ENCODE results near the gene INPP1.

Gene INPP1

DNA sequence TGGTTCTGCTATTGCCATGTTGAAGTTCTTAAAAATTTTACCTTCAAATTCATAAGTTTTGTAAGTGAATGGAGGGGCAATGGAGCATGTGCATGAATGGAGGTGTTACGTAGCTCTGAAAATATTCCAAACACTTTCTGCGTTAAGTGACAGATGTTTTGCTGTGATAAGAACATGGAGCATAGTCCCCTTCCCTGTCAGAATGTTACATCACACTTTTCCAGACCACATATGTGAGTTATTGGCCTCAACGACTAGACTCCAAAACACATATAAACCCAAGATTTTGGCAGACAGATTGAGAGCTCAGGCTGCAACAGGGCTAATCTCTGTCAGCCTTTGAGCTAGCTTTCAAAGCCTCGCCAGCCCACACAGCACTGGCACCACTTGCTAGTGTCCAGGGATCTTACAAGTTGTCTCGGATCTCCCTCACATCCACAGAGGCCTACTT is 37.6 kb downstream of the INPP1 start:
- Histone ChIP-seq H3K27me3 (ENCODE audit: control insufficient read depth in 1 of 2, insufficient read depth in 2 of 2, low read length in 2 of 2) (no peaks in the 10 kb centered on the region), H3K36me3 (ENCODE audit: control insufficient read depth in 2 of 2, insufficient read depth in 2 of 2, low read length in 2 of 2) (no peaks in the 10 kb centered on the region), H3K4me1 (ENCODE audit: control insufficient read depth, insufficient read depth, low read length) (no peaks in the 10 kb centered on the region), H3K4me3 (ENCODE audit: low read length in 2 of 2) (no peak overlapping the region), H3K9ac (ENCODE audit: low read length in 2 of 2) (no peak overlapping the region), H3K27ac (ENCODE audit: low read length) (no peak overlapping the region), H3K9me3 (ENCODE audit: control insufficient read depth in 2 of 2, low read length in 2 of 2) (no peaks in the 10 kb centered on the region)

DNA sequence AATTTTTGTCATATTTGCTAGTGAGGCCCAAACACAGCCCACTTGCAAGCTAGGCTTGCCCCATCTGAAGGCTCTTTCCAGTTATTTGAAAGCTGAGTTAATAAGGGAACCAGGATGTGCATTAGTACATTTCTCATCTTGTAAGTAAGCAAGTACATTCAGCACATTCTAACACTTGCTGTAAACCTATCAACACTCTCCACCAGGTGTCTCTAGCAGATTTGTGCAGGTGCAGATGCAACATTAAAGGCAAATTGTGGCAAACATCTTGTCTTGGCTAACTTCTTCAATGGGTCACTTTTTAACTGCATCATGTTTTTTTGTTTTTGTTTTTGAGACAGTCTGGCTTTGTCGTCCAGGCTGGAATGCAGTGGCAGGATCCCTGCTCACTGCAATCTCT is 39.5 kb downstream of the INPP1 start:
- Histone ChIP-seq H3K4me1 (ENCODE audit: control insufficient read depth, insufficient read depth, low read length) (no peaks in the 10 kb centered on the region), H3K27ac (ENCODE audit: low read length) (no peak overlapping the region), H3K9me3 (ENCODE audit: control insufficient read depth in 2 of 2, low read length in 2 of 2) (no peaks in the 10 kb centered on the region), H3K27me3 (ENCODE audit: control insufficient read depth in 1 of 2, insufficient read depth in 2 of 2, low read length in 2 of 2) (no peaks in the 10 kb centered on the region), H3K36me3 (ENCODE audit: control insufficient read depth in 2 of 2, insufficient read depth in 2 of 2, low read length in 2 of 2) (no peaks in the 10 kb centered on the region), H3K9ac (ENCODE audit: low read length in 2 of 2) (no peak overlapping the region), H3K4me3 (ENCODE audit: low read length in 2 of 2) (no peak overlapping the region)

DNA sequence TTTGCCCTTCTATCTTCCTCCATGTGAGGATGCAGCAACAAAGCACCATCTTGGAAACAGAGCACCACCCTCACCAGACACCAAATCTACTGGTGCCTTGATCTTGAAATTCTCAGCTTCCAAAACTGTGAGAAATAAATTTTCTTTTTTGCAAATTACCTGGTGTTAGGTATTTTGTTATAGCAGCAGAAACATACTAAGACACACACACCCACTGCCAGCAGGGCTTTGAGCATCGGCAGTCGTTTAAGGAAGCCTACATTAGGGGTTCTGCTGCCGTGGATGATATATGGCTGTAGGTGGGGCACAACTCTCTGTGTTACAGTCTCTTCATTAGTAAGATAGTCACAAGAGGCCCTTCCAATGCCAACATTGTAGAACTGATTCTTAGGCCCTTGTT is 44.0 kb downstream of the INPP1 start:
- Histone ChIP-seq H3K36me3 (ENCODE audit: control insufficient read depth in 2 of 2, insufficient read depth in 2 of 2, low read length in 2 of 2) (no peaks in the 10 kb centered on the region), H3K27ac (ENCODE audit: low read length) (no peak overlapping the region), H3K4me3 (ENCODE audit: low read length in 2 of 2) (no peak overlapping the region), H3K9me3 (ENCODE audit: control insufficient read depth in 2 of 2, low read length in 2 of 2) (no peaks in the 10 kb centered on the region), H3K9ac (ENCODE audit: low read length in 2 of 2) (no peak overlapping the region), H3K27me3 (ENCODE audit: control insufficient read depth in 1 of 2, insufficient read depth in 2 of 2, low read length in 2 of 2) (no peaks in the 10 kb centered on the region), H3K4me1 (ENCODE audit: control insufficient read depth, insufficient read depth, low read length) (no peaks in the 10 kb centered on the region)

DNA sequence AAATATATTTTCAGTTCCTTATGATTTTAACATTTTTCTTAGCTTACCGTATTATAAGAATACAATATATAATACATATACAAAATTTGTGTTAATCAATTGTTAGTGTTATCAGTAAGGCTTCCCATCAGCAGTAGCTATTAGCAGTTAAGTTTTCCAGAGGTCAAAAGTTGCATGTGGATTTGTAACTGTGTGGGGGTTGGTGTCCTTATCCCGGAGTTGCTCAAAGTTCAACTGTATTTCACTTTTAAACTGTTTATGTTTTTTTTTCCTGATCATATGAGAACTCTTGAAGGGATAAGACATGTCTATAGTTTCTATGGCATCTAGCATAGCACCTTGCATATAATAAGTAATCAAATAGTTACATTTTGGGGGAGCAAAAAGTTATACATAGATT is 52.9 kb downstream of the INPP1 start:
- Histone ChIP-seq H3K9me3 (ENCODE audit: control insufficient read depth in 2 of 2, low read length in 2 of 2) (no peaks in the 10 kb centered on the region), H3K36me3 (ENCODE audit: control insufficient read depth in 2 of 2, insufficient read depth in 2 of 2, low read length in 2 of 2) (no peaks in the 10 kb centered on the region), H3K27ac (ENCODE audit: low read length) (no peak overlapping the region), H3K4me3 (ENCODE audit: low read length in 2 of 2) (no peak overlapping the region), H3K4me1 (ENCODE audit: control insufficient read depth, insufficient read depth, low read length) (no peaks in the 10 kb centered on the region), H3K9ac (ENCODE audit: low read length in 2 of 2) (no peak overlapping the region), H3K27me3 (ENCODE audit: control insufficient read depth in 1 of 2, insufficient read depth in 2 of 2, low read length in 2 of 2) (no peaks in the 10 kb centered on the region)

DNA sequence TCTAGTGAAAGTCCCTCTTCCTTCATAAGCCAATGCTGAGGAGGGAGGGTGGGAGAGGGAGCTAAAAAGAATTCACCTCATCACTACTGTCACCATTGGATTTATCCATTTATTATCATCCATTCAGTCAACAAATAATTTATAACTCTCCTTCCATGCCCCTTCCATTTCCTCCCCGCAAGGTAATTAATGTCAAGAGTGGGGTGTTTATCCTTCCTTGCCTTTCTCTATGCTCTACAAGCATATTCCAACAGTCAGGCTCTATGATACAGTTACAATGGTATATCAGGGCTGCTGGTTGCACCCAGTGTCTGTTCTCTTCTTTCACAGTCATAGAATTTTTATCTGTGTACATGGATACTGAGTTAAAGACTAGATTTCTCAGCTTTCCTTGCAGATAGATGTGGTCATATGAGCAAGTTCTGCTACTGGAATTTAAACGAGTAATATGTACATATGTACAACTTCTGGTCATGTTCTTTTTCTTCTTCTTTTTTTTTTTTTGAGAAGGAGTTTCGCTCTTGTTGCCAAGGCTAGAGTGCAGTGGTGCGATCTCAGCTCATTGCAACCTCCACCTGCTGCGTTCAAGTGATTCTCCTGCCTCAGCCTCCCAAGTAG is 59.7 kb downstream of the INPP1 start:
- Histone ChIP-seq H3K27me3 (ENCODE audit: control insufficient read depth in 1 of 2, insufficient read depth in 2 of 2, low read length in 2 of 2) (no peaks in the 10 kb centered on the region), H3K27ac (ENCODE audit: low read length) (no peak overlapping the region), H3K36me3 (ENCODE audit: control insufficient read depth in 2 of 2, insufficient read depth in 2 of 2, low read length in 2 of 2) (no peaks in the 10 kb centered on the region), H3K4me1 (ENCODE audit: control insufficient read depth, insufficient read depth, low read length) (peaks cover 5% of the 10 kb centered on the region), H3K4me3 (ENCODE audit: low read length in 2 of 2) (no peak overlapping the region), H3K9ac (ENCODE audit: low read length in 2 of 2) (no peak overlapping the region), H3K9me3 (ENCODE audit: control insufficient read depth in 2 of 2, low read length in 2 of 2) (no peaks in the 10 kb centered on the region)

DNA sequence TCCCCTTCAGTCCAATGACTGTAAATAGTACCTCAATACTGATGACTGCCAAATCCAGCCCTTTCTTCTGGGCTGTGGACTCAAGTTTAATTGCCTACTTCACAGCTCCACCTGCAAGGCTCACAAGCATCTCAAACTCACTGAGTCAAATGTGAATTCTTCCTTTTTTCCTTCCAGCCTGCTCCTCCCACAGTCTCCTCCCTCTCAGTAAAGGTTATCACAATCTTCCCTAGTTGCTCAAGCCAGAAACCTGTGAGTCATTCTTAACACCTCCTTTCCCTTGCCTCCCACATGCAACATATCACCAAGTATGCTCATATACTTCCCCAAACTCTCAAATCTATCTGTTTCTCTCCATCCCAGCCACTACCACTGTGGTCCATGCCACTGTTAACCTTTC is 61.1 kb downstream of the INPP1 start:
- Histone ChIP-seq H3K27me3 (ENCODE audit: control insufficient read depth in 1 of 2, insufficient read depth in 2 of 2, low read length in 2 of 2) (no peaks in the 10 kb centered on the region), H3K36me3 (ENCODE audit: control insufficient read depth in 2 of 2, insufficient read depth in 2 of 2, low read length in 2 of 2) (no peaks in the 10 kb centered on the region), H3K4me1 (ENCODE audit: control insufficient read depth, insufficient read depth, low read length) (peaks cover 9% of the 10 kb centered on the region), H3K27ac (ENCODE audit: low read length) (no peak overlapping the region), H3K4me3 (ENCODE audit: low read length in 2 of 2) (no peak overlapping the region), H3K9ac (ENCODE audit: low read length in 2 of 2) (no peak overlapping the region), H3K9me3 (ENCODE audit: control insufficient read depth in 2 of 2, low read length in 2 of 2) (no peaks in the 10 kb centered on the region)

DNA sequence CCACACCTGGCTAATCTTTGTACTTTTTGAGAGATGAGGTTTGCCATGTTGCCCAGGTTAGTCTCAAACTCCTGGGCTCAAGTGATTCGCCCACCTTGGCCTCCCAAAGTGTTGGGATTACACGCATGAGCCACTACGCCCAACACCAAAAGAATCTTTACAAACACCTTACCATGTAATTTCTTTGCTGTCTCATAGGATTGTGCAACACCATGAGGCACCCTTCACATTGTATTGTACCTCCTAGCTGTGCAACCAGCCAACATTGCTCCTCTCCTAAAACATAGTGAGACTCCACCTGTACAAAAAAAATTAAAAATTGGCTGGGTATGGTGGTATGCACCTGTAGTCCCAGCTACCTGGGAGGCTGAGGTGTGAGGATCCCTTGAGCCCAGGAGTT is 61.7 kb downstream of the INPP1 start:
- Histone ChIP-seq H3K9me3 (ENCODE audit: control insufficient read depth in 2 of 2, low read length in 2 of 2) (no peaks in the 10 kb centered on the region), H3K36me3 (ENCODE audit: control insufficient read depth in 2 of 2, insufficient read depth in 2 of 2, low read length in 2 of 2) (no peaks in the 10 kb centered on the region), H3K27me3 (ENCODE audit: control insufficient read depth in 1 of 2, insufficient read depth in 2 of 2, low read length in 2 of 2) (no peaks in the 10 kb centered on the region), H3K27ac (ENCODE audit: low read length) (no peak overlapping the region), H3K4me3 (ENCODE audit: low read length in 2 of 2) (no peak overlapping the region), H3K9ac (ENCODE audit: low read length in 2 of 2) (no peak overlapping the region), H3K4me1 (ENCODE audit: control insufficient read depth, insufficient read depth, low read length) (peaks cover 9% of the 10 kb centered on the region)

DNA sequence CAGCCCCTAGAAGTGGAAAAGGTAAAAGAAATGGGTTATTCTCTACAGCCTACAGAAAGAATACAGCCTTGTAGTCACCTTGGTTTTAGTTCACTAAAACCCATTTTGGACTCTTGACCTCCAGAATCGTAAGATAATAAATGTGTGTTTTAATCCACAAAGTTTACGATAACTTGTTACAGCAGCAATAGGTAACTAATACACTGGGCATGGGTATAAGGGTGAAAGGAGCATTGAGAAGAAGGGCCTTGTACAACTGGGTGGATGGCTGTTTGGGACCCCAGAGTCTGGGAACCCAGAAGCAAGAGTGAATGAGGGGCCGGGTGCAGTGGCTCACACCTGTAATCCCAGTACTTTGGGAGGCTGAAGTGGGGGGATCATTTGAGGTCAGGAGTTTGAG is 62.6 kb downstream of the INPP1 start:
- Histone ChIP-seq H3K27me3 (ENCODE audit: control insufficient read depth in 1 of 2, insufficient read depth in 2 of 2, low read length in 2 of 2) (no peaks in the 10 kb centered on the region), H3K9me3 (ENCODE audit: control insufficient read depth in 2 of 2, low read length in 2 of 2) (no peaks in the 10 kb centered on the region), H3K4me3 (ENCODE audit: low read length in 2 of 2) (no peak overlapping the region), H3K9ac (ENCODE audit: low read length in 2 of 2) (no peak overlapping the region), H3K27ac (ENCODE audit: low read length) (no peak overlapping the region), H3K36me3 (ENCODE audit: control insufficient read depth in 2 of 2, insufficient read depth in 2 of 2, low read length in 2 of 2) (no peaks in the 10 kb centered on the region), H3K4me1 (ENCODE audit: control insufficient read depth, insufficient read depth, low read length) (peaks cover 9% of the 10 kb centered on the region)

DNA sequence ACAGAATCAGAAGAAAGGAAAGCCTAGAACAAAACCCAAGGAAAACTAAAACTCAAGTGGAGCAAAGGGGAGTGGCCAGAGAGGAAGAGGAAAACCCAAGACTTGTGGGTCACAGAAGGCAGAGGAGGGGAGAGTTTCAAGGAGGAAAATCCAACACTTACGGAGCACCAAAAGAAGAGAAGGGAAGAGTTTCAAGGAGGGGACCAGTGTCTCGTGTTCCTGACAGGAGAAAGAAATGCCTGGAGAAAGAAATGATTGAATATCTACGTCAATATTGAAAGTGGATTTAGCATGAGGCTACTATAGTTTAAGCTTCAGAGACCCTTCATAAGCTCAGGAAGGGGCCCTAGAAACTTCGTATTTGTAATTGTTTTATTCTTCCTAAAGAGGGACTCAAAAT is 63.4 kb downstream of the INPP1 start:
- no peaks in the 10 kb centered on the region for H3K27me3 ChIP-seq (ENCODE audit: control insufficient read depth in 1 of 2, insufficient read depth in 2 of 2, low read length in 2 of 2)
- H3K36me3 ChIP-seq (ENCODE audit: control insufficient read depth in 2 of 2, insufficient read depth in 2 of 2, low read length in 2 of 2), result no peaks in the 10 kb centered on the region
- H3K27ac ChIP-seq (ENCODE audit: low read length), result no peak overlapping the region
- H3K4me3 ChIP-seq (ENCODE audit: low read length in 2 of 2), result no peak overlapping the region
- peaks cover 9% of the 10 kb centered on the region for H3K4me1 ChIP-seq (ENCODE audit: control insufficient read depth, insufficient read depth, low read length)
- H3K9ac ChIP-seq (ENCODE audit: low read length in 2 of 2), result no peak overlapping the region
- no peaks in the 10 kb centered on the region for H3K9me3 ChIP-seq (ENCODE audit: control insufficient read depth in 2 of 2, low read length in 2 of 2)

DNA sequence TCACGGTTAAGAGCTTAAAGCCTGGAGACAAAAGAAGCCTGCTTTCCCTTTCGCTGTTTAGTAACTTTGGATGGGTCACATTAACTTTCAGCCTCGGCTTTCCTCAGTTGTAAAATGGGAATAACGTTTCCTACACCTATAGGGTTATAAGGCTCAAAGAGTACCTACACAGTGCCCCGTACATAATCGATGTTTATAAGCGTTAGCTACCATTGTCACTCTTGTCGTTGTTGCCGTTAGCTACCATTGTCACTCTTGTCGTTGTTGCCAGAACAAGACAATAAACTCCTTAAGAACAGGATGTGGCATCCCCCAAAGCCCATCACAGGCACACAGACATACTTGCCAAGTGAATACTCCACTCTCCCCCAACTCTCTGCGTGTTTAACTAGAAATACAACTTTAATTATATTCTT is 63.9 kb downstream of the INPP1 start:
- H3K27ac ChIP-seq (ENCODE audit: low read length), result no peak overlapping the region
- no peaks in the 10 kb centered on the region for H3K36me3 ChIP-seq (ENCODE audit: control insufficient read depth in 2 of 2, insufficient read depth in 2 of 2, low read length in 2 of 2)
- no peaks in the 10 kb centered on the region for H3K27me3 ChIP-seq (ENCODE audit: control insufficient read depth in 1 of 2, insufficient read depth in 2 of 2, low read length in 2 of 2)
- no peaks in the 10 kb centered on the region for H3K9me3 ChIP-seq (ENCODE audit: control insufficient read depth in 2 of 2, low read length in 2 of 2)
- peak overlapping the region; percentile 77 for H3K4me3 ChIP-seq (ENCODE audit: low read length in 2 of 2)
- H3K9ac ChIP-seq (ENCODE audit: low read length in 2 of 2), result peak overlapping the region; percentile 47 to 62
- peaks cover 9% of the 10 kb centered on the region for H3K4me1 ChIP-seq (ENCODE audit: control insufficient read depth, insufficient read depth, low read length)

DNA sequence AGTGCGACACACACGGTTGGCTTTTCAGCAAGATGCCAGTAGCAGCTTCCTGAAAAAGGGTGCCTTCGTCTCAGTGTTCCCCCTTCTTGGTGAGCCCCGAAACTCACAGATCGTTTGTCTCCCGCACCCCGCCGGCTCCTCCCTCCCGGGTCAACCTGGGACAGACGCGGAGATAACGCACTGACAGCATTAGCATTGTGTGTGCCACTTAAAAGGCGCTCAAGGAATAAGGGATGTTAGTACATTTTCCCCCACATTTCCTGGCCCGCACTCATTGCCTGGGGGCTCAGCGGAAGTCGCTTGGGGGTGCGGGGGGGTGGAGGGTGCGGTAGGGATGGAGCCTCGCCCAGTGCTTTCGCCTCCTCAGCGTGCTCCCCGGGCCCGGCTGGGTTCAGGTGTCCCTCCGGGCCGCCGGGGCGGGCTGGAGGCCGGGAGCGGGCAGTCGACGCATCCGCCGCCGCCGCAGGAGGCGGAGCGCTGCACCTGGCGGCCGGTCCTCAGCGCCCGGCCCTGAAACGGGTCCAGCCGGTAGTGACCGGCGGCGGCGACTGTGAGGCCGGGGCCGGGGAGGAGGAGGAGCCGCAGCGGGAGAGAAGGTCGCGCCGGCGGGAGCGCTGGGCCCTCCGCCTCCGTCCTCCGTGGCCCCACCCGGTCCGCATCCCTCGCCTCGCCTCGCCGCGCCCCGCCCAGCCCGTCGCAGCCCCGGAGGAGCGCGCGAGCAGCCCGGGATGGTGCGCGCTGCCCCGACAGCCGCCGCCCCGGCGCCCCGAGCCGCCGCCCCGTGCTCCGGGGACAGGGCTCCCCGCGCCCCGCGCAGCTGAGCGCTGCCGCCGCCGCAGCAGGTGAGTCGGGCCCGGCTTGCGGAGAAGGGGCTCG is 64.5 kb downstream of the INPP1 start, which contains the start of gene MFSD6:
TSS of gene MFSD6 (plus strand) at position 694 of the 876 bp plus-strand sequence. CDS start 27,675 bp downstream, outside the sequence.
- peak within 1 kb of the TSS; percentile 6 for H3K27ac ChIP-seq (ENCODE audit: low read length)
- H3K9me3 ChIP-seq (ENCODE audit: control insufficient read depth in 2 of 2, low read length in 2 of 2), result no peaks in the 10 kb centered on the region
- H3K27me3 ChIP-seq (ENCODE audit: control insufficient read depth in 1 of 2, insufficient read depth in 2 of 2, low read length in 2 of 2), result no peaks in the 10 kb centered on the region
- H3K4me1 ChIP-seq (ENCODE audit: control insufficient read depth, insufficient read depth, low read length), result peaks cover 9% of the 10 kb centered on the region
- H3K4me3 ChIP-seq (ENCODE audit: low read length in 2 of 2), result peak within 1 kb of the TSS; percentile 77
- no peaks in the 10 kb centered on the region for H3K36me3 ChIP-seq (ENCODE audit: control insufficient read depth in 2 of 2, insufficient read depth in 2 of 2, low read length in 2 of 2)
- peak within 1 kb of the TSS; percentile 80 for H3K9ac ChIP-seq (ENCODE audit: low read length in 2 of 2)

All from stomach smooth muscle (tissue), 2 donors.